22Rv1 (cell line): ENCODE data around the gene PEAK3.

Source experiments
- ZFX ChIP-seq: fragments of 450-650 bp; IDR thresholded peaks from 2 replicates; pipeline ENCODE4 v1.6.1; 2017; ENCODE audit warnings: antibody characterized with exemption, borderline replicate concordance
- TF ChIP-seq, protein P1 (sequence below): fragments of 450-650 bp; IDR thresholded peaks from 2 replicates; pipeline ENCODE4 v1.5.1; 2017; ENCODE audit warnings: mild to moderate bottlenecking

DNA sequence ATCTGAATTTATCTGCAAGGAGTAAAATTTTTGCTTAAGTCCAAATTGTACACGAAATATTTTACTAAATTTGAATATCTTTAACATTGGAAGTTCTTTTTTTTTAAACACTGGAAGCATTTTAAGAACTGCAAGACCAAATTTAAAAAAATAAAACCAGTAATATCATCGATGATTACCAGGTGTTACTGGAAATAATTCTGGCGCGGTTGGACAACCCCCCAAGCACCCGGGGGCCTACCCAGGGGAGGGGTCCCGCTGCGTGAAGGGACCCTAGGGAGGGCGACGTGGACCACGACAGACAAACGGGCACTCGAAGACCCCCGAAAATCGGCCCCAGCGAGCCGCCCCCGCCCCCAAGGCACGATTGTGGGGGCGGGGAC is 13.1 kb downstream of the PEAK3 start:
- TF ChIP-seq, protein P1, sequence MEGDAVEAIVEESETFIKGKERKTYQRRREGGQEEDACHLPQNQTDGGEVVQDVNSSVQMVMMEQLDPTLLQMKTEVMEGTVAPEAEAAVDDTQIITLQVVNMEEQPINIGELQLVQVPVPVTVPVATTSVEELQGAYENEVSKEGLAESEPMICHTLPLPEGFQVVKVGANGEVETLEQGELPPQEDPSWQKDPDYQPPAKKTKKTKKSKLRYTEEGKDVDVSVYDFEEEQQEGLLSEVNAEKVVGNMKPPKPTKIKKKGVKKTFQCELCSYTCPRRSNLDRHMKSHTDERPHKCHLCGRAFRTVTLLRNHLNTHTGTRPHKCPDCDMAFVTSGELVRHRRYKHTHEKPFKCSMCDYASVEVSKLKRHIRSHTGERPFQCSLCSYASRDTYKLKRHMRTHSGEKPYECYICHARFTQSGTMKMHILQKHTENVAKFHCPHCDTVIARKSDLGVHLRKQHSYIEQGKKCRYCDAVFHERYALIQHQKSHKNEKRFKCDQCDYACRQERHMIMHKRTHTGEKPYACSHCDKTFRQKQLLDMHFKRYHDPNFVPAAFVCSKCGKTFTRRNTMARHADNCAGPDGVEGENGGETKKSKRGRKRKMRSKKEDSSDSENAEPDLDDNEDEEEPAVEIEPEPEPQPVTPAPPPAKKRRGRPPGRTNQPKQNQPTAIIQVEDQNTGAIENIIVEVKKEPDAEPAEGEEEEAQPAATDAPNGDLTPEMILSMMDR = no peak
- TF ChIP-seq ZFX = no peak
